Astrocyte of the spinal cord (primary cell): ENCODE results near the gene CFH.
A peak's percentile ranks its signal among the peaks of the same experiment; 100 is the strongest.

Experiments used
- DNase-seq: peaks from one replicate; pipeline ENCODE4 v3.0.0; 2011; ENCODE audit warnings: low read depth, low spot score
- H3K4me3 ChIP-seq: 2 replicates; pipeline ENCODE4 v1.5.1; 2011; ENCODE audit warnings: low read depth, mild to moderate bottlenecking, low read length, moderate library complexity
- CTCF ChIP-seq: IDR thresholded peaks from 2 replicates; pipeline ENCODE4 v1.5.1; 2012; ENCODE audit warnings: low read depth, mild to moderate bottlenecking, low read length, inconsistent platforms
- in situ Hi-C: cut with HindIII; loops from 2 replicates; pipeline ENCODE4 v1.10.0; 2017; ENCODE audit warnings: low sequenced_read_pairs

CFH gene

GRCh38 chr1:196649990-196650389 lies 1.9 kb upstream of the CFH start:
- no peak for TF ChIP-seq CTCF
- no peak overlapping the region for H3K4me3 ChIP-seq
- in situ Hi-C loops: no loop called here
- DNase-seq: no peak

- in situ Hi-C loops: no loop called here
- H3K4me3 ChIP-seq: no peak overlapping the region
- no peak for DNase-seq
- TF ChIP-seq CTCF: no peak
Observed at GRCh38 chr1:196650403-196650802, 1.4 kb upstream of the CFH start.

GRCh38 chr1:196651079-196651478 lies 764 bp upstream of the CFH start:
- no peak overlapping the region for H3K4me3 ChIP-seq
- no peak for DNase-seq
- in situ Hi-C loops: no loop called here
- TF ChIP-seq CTCF: no peak

DNA sequence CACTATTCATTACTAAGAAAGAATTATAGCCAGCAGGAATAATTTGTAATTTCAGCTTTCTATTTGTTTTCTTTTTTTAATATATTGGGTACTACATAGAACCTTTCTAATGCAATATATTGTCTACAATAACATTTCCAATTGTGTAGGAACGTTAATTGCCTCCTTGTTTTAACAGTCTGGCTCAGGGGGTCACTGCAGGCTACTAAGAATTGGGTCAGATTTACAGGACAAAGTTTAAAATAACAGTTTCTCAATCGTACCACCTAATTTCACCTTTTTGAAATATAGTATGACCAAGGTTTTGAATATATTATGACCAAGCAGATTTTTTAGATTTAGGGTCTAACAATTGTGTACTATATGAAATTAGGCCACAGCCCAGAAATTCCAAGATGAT lies 2.4 kb downstream of the CFH start:
- peak overlapping the region; percentile 47 for H3K4me3 ChIP-seq
- TF ChIP-seq CTCF: no peak
- no peak for DNase-seq
- in situ Hi-C loops: no loop called here

DNA sequence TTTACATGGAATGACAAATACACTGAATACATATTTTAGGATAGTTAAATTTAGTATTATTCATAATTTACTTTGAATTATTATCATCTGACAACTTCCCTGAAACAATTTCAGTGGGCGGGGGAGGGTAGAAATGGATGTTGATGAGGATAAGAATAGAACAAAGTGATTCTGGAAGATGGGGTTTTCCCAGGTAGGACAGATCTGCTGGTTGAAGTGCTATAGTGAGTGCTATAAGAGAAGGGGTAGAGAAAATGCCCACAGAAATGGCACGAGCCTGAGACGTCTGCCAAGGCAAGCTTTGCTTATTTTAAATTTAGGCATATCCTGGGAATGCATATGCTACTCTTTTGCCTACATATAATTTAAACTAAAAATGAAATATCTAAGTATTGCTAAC lies 3.2 kb downstream of the CFH start:
- H3K4me3 ChIP-seq: no peak overlapping the region
- no peak for TF ChIP-seq CTCF
- DNase-seq: no peak
- in situ Hi-C loops: no loop called here

DNA sequence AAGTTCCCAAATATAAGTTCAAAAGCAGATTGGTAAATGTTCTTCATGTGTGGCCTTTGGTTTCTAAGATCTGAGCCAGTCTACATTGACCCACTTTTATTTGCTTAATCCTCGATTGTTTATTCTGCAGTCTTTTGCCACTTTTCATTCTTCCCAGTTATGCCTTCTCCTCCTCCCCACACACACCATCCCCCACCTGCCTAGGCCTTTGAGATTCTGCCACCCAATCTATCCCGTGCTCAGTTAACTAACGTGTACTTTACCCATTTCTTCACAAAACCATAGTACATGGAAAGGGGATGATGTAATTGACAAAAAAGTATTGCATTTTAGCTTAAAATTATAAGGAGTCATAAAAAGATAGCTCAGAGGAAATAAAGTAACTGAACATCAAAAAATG lies 3.7 kb downstream of the CFH start:
- DNase-seq: no peak
- in situ Hi-C loops: no loop called here
- TF ChIP-seq CTCF: no peak
- H3K4me3 ChIP-seq: no peak overlapping the region

GRCh38 chr1:196659471-196659870 lies 7.6 kb downstream of the CFH start:
- no peak for TF ChIP-seq CTCF
- in situ Hi-C loops: no loop called here

More at GRCh38 chr1:196659471-196659870, 7.6 kb downstream of the CFH start:
- H3K4me3 ChIP-seq: no peak overlapping the region
- no peak for DNase-seq
